ENCODE measurements around the gene RNF103. TPM values are rescaled to one million over a fixed set of nuclear protein-coding genes. Genes with fewer than 3 reads are reported as not detected.

RNF103 gene
- polyA plus RNA-seq (2011; rRNA removed) (30.0 and 38.3 TPM in 2 replicates), polyA plus RNA-seq (2017; fragmentation: RNase III; extraction: RNeasy Plus Mini Kit Qiagen cat#74134 plus additional on column Dnase treatment) (18.8 to 23.1 TPM (median 20.0 TPM) in 3 replicates), polyA minus RNA-seq (2011; rRNA and poly(A)+ RNA removed) (16.4 and 16.9 TPM in 2 replicates)
- polyA plus RNA-seq (2012; cell fraction: cytosol; rRNA removed): 6.0 and 7.1 TPM in 2 replicates
- 9.1 and 15.3 TPM in 2 replicates for polyA plus RNA-seq (2012; cell fraction: nucleus; rRNA removed)

- Histone ChIP-seq H3K27ac (peak within 1 kb of the TSS; percentile 89 to 97), H3K9me3 (no peaks in the 10 kb centered on the region), H3K4me3 (peak within 1 kb of the TSS; percentile 84), H3K4me2 (peak within 1 kb of the TSS; percentile 77), H3K4me1 (peaks cover 28% of the 10 kb centered on the region)
- CTCF ChIA-PET: interaction anchor here (2.1 kb wide), 1 partner anchor 8 kb away, joined by 9 read pairs; no protein-coding TSS in a partner anchor
- TF ChIP-seq EHF (CRISPR knock-in tag; IDR thresholded peaks at IDR 0.05) (no peak), RCOR1 (IDR thresholded peaks at IDR 0.05; ENCODE audit: low read depth, low read length) (no peak), TFCP2L1 (CRISPR knock-in tag; IDR thresholded peaks at IDR 0.05) (peak; percentile 70; the same call in 1 of the 2 replicates), NPAS2 (CRISPR knock-in tag; IDR thresholded peaks at IDR 0.05; ENCODE audit: borderline replicate concordance) (0 out of 2 replicates have a peak, but pooled peaks have one; percentile 44), NFE2L2 (conservative IDR thresholded peaks at IDR 0.05; ENCODE audit: low read length) (no peak), MYC (IDR thresholded peaks at IDR 0.05; ENCODE audit: borderline replicate concordance, low read length) (peak; percentile 62), PHF8 (IDR thresholded peaks at IDR 0.05; ENCODE audit: borderline replicate concordance, low read depth) (peak; percentile 76), ZC3H11A (IDR thresholded peaks at IDR 0.05) (no peak), HOXB13 (CRISPR knock-in tag; IDR thresholded peaks at IDR 0.05; ENCODE audit: low read depth) (peak; percentile 47; the same call in 1 of the 2 replicates), JUN (IDR thresholded peaks at IDR 0.05) (peak; percentile 86 to 97), SMC3 (IDR thresholded peaks at IDR 0.05) (peak; percentile 24; the same call in 2 of the 3 replicates), HOXB5 (CRISPR knock-in tag; IDR thresholded peaks at IDR 0.05) (0 out of 2 replicates have a peak, but pooled peaks have one; percentile 66), BCL3 (IDR thresholded peaks at IDR 0.05) (peak; percentile 93), POLR2A (IDR thresholded peaks at IDR 0.05; ENCODE audit: low read length) (peak; percentile 91), MAZ (IDR thresholded peaks at IDR 0.05; ENCODE audit: borderline replicate concordance, low read depth, low read length) (0 out of 2 replicates have a peak, but pooled peaks have one; percentile 20), MAX (IDR thresholded peaks at IDR 0.05) (peak; percentile 92)
- TF ChIP-seq, protein P1, sequence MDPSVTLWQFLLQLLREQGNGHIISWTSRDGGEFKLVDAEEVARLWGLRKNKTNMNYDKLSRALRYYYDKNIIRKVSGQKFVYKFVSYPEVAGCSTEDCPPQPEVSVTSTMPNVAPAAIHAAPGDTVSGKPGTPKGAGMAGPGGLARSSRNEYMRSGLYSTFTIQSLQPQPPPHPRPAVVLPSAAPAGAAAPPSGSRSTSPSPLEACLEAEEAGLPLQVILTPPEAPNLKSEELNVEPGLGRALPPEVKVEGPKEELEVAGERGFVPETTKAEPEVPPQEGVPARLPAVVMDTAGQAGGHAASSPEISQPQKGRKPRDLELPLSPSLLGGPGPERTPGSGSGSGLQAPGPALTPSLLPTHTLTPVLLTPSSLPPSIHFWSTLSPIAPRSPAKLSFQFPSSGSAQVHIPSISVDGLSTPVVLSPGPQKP (IDR thresholded peaks at IDR 0.05; ENCODE audit: low read depth, low read length): no peak
- TF ChIP-seq, protein P2, sequence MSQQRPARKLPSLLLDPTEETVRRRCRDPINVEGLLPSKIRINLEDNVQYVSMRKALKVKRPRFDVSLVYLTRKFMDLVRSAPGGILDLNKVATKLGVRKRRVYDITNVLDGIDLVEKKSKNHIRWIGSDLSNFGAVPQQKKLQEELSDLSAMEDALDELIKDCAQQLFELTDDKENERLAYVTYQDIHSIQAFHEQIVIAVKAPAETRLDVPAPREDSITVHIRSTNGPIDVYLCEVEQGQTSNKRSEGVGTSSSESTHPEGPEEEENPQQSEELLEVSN (IDR thresholded peaks at IDR 0.05; ENCODE audit: borderline replicate concordance, low read depth): peak; percentile 61; the same call in 1 of the 2 replicates
- FAIRE-seq (no peak), DNase-seq (ENCODE audit: low read depth in 1 of 2, low spot score in 1 of 2) (peak; percentile 89 to 96), ATAC-seq (peak; percentile 88 to 92)
- POLR2A ChIA-PET: interaction anchor here (1.5 to 2.4 kb wide), 2 partner anchors 81 to 182 kb away, joined by 8 to 24 read pairs; partner anchors contain the start of gene KDM3A
- under 1% methylated on average over 45 of the region's 77 CpGs for WGBS (ENCODE audit: missing lambda C conversion rate)
Observed at GRCh38 chr2:86623494-86624266, at the start of gene RNF103. TSS of gene RNF103 (minus strand) at chr2:86623865. CDS start at chr2:86622886, 979 bp downstream.

DNA sequence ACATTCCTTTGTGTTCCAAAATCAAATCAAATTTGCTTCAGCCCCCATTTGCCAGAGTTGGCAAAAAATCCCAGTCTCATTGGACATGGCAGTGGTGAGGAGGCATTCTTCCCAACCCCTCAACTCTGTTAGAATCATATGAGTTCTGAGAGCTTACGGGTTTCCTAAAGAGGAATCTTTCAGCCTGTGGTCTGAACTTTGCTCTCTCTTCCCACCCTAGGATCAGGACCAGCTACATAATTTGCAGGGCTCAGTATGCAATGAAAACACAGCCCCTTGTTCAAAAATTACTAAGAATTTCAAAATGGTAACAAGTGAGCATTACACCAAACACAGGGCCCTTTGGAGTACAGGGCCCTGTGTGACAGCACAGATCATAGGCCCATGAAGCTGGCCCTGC is 49.3 kb upstream of the RNF103 start:
- no peak for TF ChIP-seq CBX8 (IDR thresholded peaks at IDR 0.05)
- TF ChIP-seq MAZ (IDR thresholded peaks at IDR 0.05; ENCODE audit: borderline replicate concordance, low read depth, low read length): no peak
- no peak for TF ChIP-seq SREBF2 (IDR thresholded peaks at IDR 0.05)
- TF ChIP-seq HOXA7 (CRISPR knock-in tag; IDR thresholded peaks at IDR 0.05): no peak
- TF ChIP-seq RNF2 (IDR thresholded peaks at IDR 0.05; ENCODE audit: borderline replicate concordance, low read depth): no peak
- TF ChIP-seq EP300 (IDR thresholded peaks at IDR 0.05): no peak
- TF ChIP-seq, protein P3, sequence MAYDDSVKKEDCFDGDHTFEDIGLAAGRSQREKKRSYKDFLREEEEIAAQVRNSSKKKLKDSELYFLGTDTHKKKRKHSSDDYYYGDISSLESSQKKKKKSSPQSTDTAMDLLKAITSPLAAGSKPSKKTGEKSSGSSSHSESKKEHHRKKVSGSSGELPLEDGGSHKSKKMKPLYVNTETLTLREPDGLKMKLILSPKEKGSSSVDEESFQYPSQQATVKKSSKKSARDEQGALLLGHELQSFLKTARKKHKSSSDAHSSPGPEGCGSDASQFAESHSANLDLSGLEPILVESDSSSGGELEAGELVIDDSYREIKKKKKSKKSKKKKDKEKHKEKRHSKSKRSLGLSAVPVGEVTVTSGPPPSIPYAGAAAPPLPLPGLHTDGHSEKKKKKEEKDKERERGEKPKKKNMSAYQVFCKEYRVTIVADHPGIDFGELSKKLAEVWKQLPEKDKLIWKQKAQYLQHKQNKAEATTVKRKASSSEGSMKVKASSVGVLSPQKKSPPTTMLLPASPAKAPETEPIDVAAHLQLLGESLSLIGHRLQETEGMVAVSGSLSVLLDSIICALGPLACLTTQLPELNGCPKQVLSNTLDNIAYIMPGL (CRISPR knock-in tag; IDR thresholded peaks at IDR 0.05; ENCODE audit: borderline replicate concordance): no peak
- no peak for TF ChIP-seq CBX2 (IDR thresholded peaks at IDR 0.05; ENCODE audit: borderline replicate concordance, low read depth)
- no peaks in the 10 kb centered on the region for H3K9me3 ChIP-seq
- FAIRE-seq (no peak), ATAC-seq (no peak), DNase-seq (ENCODE audit: low read depth in 1 of 2, low spot score in 1 of 2) (no peak)
- H3K4me1 ChIP-seq: peaks cover 16% of the 10 kb centered on the region; the same call in 2 of the 3 replicates
- H3K27ac ChIP-seq: peak overlapping the region in 1 of 2 experiments; percentile 40; a peak in 1 of 6 replicates
- POLR2A ChIA-PET: no interaction called here
- 78% methylated on average over 1 of the region's 1 CpG for WGBS (ENCODE audit: missing lambda C conversion rate)
- H3K4me2 ChIP-seq: no peak overlapping the region
- CTCF ChIA-PET: interaction anchor here (1.9 kb wide), 1 partner anchor 30 kb away, joined by 6 read pairs; no protein-coding TSS in a partner anchor
- no peak overlapping the region for H3K4me3 ChIP-seq

Data from A549 (cell line).